H7 (cell line): ENCODE results near the gene LY6G5B. TPM values are rescaled to one million over a fixed set of nuclear protein-coding genes. Genes with fewer than 3 reads are reported as not detected.
A peak's percentile ranks its signal among the peaks of the same experiment; 100 is the strongest.

Source experiments
- DNase-seq: peaks from one replicate; pipeline ENCODE4 v3.0.0; 2012
- H3K27me3 ChIP-seq: 2 replicates; pipeline ENCODE4 v1.6.0; 2011; ENCODE audit warnings: mild to moderate bottlenecking, low read length; ENCODE audit not compliant: control insufficient read depth, insufficient read depth
- H3K36me3 ChIP-seq: replicated peaks from 2 replicates; pipeline ENCODE4 v1.5.1; 2011; ENCODE audit warnings: low read length; ENCODE audit not compliant: control insufficient read depth, insufficient read depth
- H3K4me3 ChIP-seq: 2 replicates; pipeline ENCODE4 v1.5.1; 2011; ENCODE audit warnings: low read depth, mild to moderate bottlenecking, control low read depth, low read length, moderate library complexity; ENCODE audit not compliant: insufficient read depth
- total RNA-seq: library from RNA; depleted of rRNA; stranded (reverse); fragments of >200 nt; shearing (Covaris generic); gene quantifications from 2 replicates; pipeline ENCODE4 v1.2.3, GENCODE V29; 2014

The LY6G5B gene
- total RNA-seq, 1 experiment from 2014 or later: 2.9 TPM

DNA sequence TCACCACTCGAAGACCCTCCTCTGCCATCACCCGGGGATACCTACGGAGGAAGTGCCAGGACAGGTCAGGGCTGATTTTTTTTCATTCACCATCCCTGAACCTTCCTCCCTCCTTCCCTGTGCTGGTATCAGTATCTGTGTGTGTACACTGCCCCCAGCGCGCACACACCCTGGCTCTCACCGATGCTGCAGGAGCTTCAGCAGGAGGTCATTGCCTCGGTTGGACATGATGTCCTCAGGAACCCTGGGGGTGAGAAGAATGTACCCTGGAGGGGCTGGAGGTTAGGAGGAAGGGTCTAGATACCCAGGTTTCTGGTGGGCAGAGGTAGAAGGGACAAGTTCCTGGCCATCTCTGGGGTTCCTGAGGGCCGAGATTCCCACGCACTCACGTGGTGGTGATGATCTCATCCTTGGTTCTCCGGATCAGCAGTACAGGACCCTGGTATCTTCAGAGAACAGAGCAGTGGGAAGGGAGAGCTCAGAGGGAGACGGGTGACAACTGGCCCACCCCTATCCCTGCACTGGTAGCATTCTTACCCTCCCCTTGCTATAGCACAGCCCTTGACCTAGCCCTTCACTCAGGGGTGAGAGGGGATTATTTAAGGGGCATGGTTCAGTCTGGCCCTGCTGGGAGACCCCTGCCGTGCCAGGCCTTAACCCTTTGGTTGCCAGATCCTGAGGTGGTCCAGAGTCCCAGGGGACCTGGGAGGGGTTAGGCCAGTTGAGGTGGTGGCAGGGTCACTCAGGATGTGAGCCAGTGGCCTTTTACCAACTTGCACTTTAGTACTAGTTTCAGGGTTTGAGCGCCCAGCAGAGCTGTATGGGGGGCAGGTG lies 18.3 kb downstream of the LY6G5B start:
- Histone ChIP-seq H3K27me3 (no peaks in the 10 kb centered on the region), H3K4me3 (no peak overlapping the region), H3K36me3 (peaks cover 13% of the 10 kb centered on the region)
- peak; percentile 55 for DNase-seq

DNA sequence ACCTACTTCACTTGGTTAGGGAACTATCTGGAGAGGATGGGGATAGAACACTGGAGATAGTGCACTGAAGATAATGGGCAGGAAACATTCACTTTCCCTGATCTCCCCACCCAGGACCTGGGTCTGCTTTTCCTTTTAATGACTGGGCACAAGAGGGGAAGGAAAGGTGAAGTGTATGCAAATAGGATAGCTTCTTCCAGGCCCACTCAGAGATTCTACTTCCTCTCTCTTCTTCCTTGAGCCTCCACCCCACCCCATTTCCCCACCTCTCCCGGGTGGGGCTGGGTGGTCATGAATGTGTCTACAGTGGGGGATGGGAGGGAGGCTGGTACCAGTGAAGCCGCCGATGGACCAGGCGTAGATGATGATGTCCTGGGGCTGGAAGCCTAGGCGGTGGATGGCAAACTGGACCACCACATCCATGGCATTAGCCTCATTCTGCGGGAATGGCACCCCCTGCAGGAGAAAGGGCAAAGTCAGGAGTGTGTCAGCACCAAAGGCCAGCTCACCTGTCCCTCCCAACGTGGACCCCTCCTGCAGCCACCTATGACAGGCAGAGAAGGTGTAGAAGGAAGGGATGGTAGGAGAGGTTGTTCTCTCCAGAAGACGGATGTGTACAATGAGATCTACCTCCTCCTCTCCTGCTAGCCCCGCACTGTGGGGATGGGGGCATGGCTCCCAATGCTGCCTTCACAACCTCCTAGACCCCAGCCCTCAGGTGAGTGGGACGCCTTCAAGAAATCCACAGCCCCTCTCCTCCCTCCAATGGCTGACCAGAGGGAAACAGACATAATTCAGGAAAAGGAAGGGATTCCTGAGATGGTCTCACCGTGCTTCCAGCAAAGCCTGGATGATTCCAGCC lies 19.7 kb downstream of the LY6G5B start:
- Histone ChIP-seq H3K4me3 (no peak overlapping the region), H3K27me3 (no peaks in the 10 kb centered on the region), H3K36me3 (peaks cover 15% of the 10 kb centered on the region)
- peak; percentile 81 for DNase-seq

DNA sequence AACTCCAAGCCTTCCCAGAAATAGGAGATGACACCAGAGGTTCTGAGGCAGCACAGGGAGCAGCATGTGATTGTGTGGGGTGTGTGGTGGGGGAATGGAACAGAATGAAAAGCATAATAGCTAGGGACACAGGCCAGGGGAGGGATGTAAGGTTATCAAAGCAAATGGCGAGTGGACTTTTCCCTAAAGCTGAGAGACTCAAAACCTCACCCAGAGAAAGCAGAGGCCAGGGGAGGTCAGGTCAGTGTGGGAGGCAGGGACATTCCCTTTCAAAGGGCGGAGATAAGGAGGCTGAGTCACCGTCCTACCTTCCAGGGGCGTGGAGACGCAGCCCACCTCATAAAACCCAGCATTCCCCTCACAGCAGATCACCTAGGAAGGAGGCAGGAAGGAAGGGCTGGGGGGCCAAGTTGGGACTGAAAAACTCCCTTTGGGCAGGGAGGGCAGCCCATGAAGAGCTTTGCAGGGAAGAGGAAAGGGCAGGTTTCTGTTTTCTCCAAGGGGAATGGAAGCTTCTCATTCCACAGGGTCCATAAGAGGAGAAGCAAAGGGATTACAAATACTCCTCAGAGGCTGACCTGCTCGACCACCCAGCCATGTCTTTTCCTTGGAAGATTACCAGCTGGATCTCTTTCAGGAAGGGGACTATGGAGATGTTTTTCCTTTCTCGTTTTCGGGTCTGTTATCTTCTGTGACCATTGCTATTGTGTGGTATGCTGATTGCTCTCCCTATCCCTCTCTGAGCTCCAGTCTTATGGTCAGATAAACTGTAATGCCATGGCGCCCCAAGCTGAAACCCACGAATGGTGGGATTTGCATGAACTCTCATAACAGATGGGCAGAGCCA lies 20.7 kb downstream of the LY6G5B start:
- Histone ChIP-seq H3K36me3 (peaks cover 18% of the 10 kb centered on the region), H3K4me3 (no peak overlapping the region), H3K27me3 (no peaks in the 10 kb centered on the region)
- no peak for DNase-seq

DNA sequence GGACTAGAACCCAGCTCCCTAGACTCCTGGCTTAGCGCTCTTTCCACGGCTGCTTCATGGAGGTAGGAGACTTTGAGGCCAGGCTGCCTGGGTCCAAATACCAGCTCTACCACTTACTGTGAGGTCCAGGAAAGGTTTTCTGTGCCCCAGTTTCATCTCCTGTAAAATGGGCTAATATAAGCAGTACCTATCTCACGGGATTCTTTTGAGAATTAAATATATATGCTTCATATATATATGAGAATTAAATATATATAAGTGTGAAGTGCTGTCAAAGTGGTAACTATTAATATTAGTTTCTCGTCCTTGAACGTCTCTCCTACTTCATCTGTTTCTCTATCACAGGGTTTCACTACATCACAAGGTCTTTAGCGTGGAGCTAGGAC lies 21.3 kb downstream of the LY6G5B start:
- Histone ChIP-seq H3K4me3 (no peak overlapping the region), H3K27me3 (no peaks in the 10 kb centered on the region), H3K36me3 (peaks cover 18% of the 10 kb centered on the region)
- no peak for DNase-seq

DNA sequence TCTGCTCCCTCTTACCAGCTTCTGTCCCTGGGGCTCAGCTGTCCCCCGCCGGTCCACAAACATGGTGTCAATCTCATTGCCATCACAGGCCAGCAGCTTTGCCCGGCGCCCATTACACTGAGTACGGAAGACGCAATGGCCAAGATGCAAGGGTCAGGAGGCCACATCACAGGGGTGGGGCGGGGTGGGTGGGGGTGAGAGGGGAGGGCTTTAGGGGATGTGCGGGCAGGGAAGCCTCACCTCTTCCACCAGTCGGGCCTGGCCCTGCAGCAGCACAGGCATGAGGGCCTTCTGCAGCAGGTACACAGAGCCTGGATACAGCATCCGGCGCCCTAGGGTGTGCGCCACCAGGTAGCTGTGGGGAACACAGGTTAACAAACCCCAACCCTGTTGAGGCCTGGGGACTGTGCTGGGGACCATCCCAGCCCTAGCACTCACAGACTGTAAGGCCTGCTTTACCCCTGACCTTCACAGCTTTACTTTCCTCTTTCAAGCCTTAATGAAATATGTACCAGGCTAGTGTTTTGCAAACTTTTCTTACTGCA lies 21.9 kb downstream of the LY6G5B start:
- no peak for DNase-seq
- no peaks in the 10 kb centered on the region for H3K27me3 ChIP-seq
- peaks cover 19% of the 10 kb centered on the region for H3K36me3 ChIP-seq
- H3K4me3 ChIP-seq: no peak overlapping the region

DNA sequence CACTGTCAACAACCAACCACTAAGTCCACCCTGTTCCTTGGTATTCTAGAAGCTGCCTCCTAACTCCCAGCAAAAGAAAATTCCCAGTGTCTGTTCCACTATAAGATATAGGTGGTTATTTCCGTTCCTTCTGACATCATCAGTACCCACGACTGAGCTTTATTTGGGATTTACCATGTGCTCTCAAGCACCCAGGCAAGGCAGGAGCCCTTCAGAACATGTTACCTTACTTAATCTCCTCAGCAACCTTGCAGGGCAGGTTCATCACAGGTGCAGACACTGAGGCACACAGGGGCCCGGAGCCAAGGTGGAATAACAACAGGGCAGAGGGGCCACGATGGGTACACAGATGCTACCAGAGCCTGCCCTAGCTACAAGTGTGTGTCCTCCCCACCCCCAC lies 22.6 kb downstream of the LY6G5B start:
- no peak overlapping the region for H3K4me3 ChIP-seq
- peaks cover 19% of the 10 kb centered on the region for H3K36me3 ChIP-seq
- H3K27me3 ChIP-seq: no peaks in the 10 kb centered on the region
- no peak for DNase-seq

DNA sequence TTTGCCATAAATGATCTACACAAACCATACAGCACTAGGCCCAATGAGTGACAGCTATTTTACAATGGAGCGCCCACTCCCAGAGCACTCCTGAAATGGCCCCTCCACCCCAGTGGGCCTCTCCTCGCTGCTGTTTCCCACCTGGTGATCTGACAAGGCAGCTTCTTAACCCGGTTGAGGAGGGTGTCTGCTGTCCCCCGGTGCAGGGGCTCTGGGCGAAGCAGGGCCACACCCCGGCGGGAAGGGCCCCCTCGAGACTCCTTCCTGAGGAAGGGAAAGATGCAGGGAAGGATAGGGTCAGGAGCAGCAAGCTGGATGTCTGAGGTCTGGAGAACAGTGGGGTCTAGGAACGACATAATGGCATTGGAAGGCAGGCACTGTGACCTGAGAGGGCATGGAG lies 23.1 kb downstream of the LY6G5B start:
- peaks cover 17% of the 10 kb centered on the region for H3K36me3 ChIP-seq
- H3K27me3 ChIP-seq: no peaks in the 10 kb centered on the region
- DNase-seq: no peak
- no peak overlapping the region for H3K4me3 ChIP-seq

DNA sequence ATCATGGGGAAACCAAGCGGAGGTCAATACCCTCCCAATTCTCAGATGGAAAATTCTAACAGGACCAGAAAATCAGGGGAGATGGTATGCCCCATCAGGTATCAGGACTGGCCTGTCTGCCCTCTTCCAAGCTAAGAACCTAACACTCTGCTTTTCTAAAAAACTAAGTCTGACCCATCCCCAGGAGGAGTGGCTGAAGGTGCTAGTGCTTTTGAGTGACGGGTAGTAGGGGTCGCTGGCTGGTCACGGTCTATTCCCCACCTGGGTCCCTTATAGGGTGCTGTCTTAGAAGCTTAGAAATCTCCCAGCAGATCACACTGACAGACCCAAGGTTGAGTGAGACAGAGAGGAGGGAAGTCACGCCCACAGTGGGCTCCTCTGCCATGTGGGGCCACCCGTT lies 23.8 kb downstream of the LY6G5B start:
- Histone ChIP-seq H3K36me3 (peaks cover 17% of the 10 kb centered on the region), H3K27me3 (no peaks in the 10 kb centered on the region), H3K4me3 (no peak overlapping the region)
- no peak for DNase-seq

DNA sequence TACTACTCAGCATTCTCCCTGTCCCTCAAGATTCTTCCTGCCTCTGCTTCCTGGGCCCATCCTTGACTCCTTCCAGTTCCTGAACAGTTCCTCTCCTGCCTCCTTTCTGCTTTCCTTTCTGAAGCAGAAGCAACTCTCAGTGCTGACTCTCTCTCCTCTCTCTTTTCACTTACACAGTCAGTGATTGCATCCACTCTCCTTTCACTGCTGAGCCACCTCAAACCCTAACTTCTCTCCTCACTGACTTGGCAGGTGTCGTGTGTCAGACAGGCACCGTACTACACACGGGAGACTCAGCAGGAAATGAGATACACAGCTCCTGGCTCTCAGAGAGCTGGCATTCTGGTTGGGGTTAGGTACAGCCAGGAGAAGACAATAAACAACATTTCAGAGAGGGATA lies 27.8 kb downstream of the LY6G5B start:
- H3K36me3 ChIP-seq: peaks cover 7% of the 10 kb centered on the region
- no peak overlapping the region for H3K4me3 ChIP-seq
- H3K27me3 ChIP-seq: no peaks in the 10 kb centered on the region
- no peak for DNase-seq

DNA sequence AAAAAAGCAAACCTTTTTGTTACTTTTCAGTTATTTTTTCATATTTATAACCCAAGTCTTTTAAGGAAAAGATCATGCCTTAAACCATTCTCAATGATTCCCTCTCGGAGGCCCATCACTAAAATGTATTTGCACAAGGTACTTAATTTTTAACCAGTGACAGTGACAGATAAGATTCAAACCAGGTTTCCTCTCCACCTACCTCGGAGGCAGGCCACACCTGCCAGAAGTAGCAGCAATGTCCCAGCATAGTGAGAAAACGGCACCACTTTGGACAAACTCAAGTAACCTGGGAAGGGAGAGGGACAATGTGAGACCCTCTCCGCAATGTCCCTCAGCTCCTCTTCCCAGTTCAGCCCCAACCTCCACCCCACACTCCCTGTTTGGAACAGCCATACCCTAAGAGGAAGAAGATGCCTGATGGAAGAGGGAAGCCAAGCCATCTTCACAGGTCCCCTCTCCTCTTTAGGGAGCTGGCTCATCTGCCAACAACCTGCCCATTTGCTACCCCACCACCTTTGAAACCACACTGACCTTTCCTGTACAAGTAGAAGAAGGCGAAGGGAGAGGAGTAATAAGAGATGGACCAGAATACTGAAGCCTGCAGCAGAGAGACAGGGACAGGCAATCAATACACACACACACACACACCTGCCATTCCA lies 31.1 kb downstream of the LY6G5B start:
- Histone ChIP-seq H3K27me3 (no peaks in the 10 kb centered on the region), H3K36me3 (peaks cover 2% of the 10 kb centered on the region; the same call in 1 of the 2 replicates), H3K4me3 (no peak overlapping the region)
- DNase-seq: no peak

DNA sequence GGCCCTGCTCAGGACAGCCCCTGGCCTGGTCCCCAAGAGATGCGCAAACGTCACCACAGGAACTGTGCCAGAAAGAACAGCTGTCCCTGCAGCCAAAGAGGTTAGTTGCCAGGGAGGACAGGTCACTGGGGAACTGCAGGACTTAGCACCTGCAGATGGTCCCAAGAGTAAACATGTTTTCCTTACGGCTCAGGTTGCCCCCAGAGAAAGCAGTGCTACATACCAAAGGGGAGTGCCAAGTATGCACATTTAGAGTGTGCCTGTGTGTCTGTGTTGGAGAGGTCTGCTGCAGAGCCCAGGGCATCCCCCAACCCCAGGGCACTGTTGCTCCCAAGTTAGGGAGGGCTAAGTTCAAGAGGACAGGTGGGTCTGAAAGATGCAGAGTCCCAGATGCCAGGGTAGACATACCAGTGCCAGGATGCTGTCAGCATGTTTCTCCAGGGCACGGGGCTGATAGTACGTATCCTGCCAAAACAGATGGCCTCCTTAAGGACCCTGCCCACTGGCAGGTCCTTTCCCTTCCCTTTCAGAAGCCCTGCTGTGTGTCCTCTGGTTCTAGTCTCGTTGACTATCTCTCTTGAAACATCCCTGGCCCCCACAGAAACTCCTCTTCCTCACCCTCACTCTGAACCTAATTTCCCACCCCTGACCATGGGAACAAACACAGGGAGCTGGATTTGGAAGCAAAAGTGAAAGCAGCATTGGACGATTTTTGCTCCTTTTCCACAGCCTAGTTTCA lies 32.1 kb downstream of the LY6G5B start:
- peak overlapping the region; percentile 87 for H3K4me3 ChIP-seq
- no peak for DNase-seq
- H3K36me3 ChIP-seq: no peaks in the 10 kb centered on the region; the same call in 1 of the 2 replicates
- no peaks in the 10 kb centered on the region for H3K27me3 ChIP-seq

DNA sequence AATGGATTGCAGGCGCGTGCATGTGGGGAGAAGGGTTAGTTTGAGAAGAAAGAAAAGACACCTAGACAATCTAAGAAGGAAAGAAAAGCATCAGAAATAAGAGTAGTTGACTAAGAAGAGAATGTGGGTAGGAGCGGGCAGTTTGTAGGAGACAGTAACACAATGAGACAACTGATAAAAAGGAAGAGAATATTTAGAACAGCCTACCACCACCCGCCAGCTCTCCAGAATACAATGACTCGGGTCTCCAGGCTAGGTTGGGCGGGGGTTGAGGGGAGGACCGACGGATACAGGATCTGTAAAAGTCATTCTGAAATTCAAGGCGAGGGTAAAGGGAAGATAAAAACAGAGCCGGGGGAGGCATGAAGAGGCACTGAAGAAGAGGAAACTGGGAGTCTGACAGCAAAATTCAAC lies 32.6 kb downstream of the LY6G5B start:
- Histone ChIP-seq H3K4me3 (peak overlapping the region; percentile 87), H3K36me3 (no peaks in the 10 kb centered on the region), H3K27me3 (no peaks in the 10 kb centered on the region)
- DNase-seq: peak; percentile 78
